GM18508 (cell line): ENCODE results near the gene COA1.

Source experiments
- ATAC-seq: cut with Tn5 transposase; IDR thresholded peaks from one replicate; pipeline ENCODE4 v1.9.1; 2021; ENCODE audit warnings: moderate number of reproducible peaks; ENCODE audit not compliant: insufficient read depth, unreplicated experiment

COA1 gene

GRCh38 chr7:43658718-43659548 is 70.4 kb downstream of the COA1 start:
- ATAC-seq = peak; percentile 61

GRCh38 chr7:43656997-43657396 is 72.3 kb downstream of the COA1 start:
- no peak for ATAC-seq

GRCh38 chr7:43655584-43655983 is 73.7 kb downstream of the COA1 start:
- ATAC-seq = no peak

- no peak for ATAC-seq
These were observed 75.3 kb downstream of the COA1 start for GRCh38 chr7:43653891-43654504.

- ATAC-seq = no peak
These were observed 75.9 kb downstream of the COA1 start for GRCh38 chr7:43653466-43653865.

- ATAC-seq = no peak
These were observed 77.0 kb downstream of the COA1 start for GRCh38 chr7:43652364-43652763.

- ATAC-seq = no peak
These were observed 78.8 kb downstream of the COA1 start for GRCh38 chr7:43650457-43651052.

GRCh38 chr7:43649755-43650274 is 79.5 kb downstream of the COA1 start:
- peak; percentile 50 for ATAC-seq

- peak; percentile 34 for ATAC-seq
These were observed 80.6 kb downstream of the COA1 start for GRCh38 chr7:43648473-43649406.

- ATAC-seq = no peak
These were observed 81.5 kb downstream of the COA1 start for GRCh38 chr7:43647673-43648472.

- no peak for ATAC-seq
These were observed 82.0 kb downstream of the COA1 start for GRCh38 chr7:43647339-43647672.

GRCh38 chr7:43646603-43647338 is 82.6 kb downstream of the COA1 start:
- ATAC-seq = no peak

GRCh38 chr7:43645699-43646226 is 83.6 kb downstream of the COA1 start:
- no peak for ATAC-seq

GRCh38 chr7:43643846-43644245 is 85.5 kb downstream of the COA1 start:
- no peak for ATAC-seq

- ATAC-seq = no peak
These were observed 86.3 kb downstream of the COA1 start for GRCh38 chr7:43642897-43643630.

- no peak for ATAC-seq
These were observed 88.6 kb downstream of the COA1 start for GRCh38 chr7:43640679-43641078.

GRCh38 chr7:43639858-43640491 is 89.3 kb downstream of the COA1 start:
- ATAC-seq = no peak
